Suppressor macrophage treated with lipopolysaccharide for 1 hour (primary cell): ENCODE data around the gene KIF5A.
"Not testable (repeated sequence)": the region's sequence is repeated elsewhere in the genome, so short reads cannot be mapped to it uniquely, and the experiment has no call there.

ENCODE experiments used
- DNase-seq, 3 donors: peaks; one replicate each; pipeline ENCODE4 v3.0.0-alpha.2; 2020 to 2022

Gene KIF5A

DNA sequence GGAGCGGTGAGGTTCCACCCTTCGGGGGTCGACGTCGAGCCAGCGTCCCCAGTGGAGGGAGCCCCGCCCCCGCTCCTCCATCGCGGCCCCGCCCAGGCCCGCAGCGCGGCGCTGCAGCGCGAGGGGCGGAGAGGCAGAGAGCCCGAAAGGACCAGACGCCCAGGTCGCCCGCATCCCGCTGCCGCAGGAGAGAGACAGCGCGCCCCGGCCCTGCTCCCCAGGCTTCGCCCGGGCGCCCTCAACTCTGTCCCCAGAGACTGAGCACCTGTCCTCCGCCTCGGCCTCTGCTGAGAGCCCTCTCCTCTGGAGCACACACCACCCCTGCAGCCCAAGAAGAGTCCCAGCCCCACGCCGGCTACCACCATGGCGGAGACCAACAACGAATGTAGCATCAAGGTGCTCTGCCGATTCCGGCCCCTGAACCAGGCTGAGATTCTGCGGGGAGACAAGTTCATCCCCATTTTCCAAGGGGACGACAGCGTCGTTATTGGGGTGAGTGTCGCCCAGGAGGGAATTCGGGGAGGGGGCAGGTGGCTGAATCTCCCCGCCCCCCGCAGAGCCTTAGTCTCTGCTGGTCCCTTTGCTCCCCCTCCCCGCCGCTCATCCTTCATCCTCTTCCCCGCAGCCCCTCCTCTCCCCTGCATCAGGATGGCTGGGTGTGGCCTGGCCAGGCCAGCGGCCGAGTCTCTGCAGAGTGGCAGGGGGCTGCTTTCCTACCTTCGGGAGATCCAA, at the start of gene KIF5A:
KIF5A (plus strand) TSS at position 136 of the 732 bp plus-strand sequence; CDS start at position 364, 228 bp downstream.
- peak in 2 of 3 donors; percentile 20 to 45 for DNase-seq

DNA sequence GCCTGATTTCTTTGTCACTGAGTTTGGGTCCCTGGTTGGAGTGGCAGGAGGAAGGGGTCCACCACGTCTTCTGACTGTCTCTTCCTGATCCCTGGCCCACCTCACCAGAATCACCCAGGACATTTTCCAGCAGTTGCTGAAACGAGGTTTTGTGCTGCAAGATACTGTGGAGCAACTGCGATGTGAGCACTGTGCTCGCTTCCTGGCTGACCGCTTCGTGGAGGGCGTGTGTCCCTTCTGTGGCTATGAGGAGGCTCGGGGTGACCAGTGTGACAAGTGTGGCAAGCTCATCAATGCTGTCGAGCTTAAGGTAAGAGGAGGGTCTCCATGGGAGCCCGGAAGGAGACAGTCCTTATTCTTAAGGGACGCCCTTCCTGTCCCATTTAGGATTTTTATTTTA, 49.6 kb upstream of the KIF5A start:
- DNase-seq = no peak

DNA sequence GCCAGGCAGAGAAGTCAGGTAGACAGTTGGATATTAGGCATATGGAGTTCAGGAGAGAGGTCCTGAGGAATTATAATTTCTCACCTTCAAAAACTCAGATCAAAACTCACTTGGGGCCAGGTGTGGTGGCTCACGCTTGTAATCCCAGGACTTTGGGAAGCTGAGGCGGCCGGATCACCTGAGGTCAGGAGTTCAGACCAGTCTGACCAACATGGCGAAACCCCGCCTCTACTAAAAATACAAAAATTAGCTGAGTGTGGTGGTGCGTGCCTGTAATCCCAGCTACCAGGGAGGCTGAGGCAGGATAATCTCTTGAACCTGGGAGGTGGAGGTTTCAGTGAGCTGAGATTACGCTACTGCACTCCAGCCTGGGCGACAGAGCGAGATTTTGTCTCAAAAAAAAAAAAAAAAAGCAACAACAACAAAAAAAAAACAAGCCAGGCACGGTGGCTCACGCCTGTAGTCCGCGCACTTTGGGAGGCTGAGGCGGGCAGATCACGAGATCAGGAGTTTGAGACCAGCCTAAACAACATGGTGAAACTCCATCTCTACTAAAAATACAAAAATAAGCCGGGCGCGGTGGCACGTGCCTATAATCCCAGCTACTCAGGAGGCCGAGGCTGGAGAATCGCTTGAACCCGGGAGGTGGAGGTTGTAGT, 47.4 kb upstream of the KIF5A start:
- not testable (repeated sequence) for DNase-seq

DNA sequence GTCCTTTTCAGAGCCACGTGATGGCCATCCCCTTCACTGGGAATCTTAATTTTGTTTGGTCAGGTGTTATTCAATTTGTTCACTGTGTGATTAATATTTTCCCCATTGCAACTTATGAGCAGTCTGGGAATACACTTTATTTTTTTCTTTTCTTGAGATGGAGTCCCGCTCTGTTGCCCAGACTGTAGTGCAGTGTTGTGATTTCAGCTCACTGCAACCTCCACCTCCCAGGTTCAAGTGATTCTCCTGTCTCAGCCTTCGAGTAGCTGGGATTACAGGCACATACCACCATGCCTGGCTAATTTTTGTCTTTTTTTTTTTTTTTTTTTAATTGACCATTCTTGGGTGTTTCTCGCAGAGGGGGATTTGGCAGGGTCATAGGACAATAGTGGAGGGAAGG, 43.3 kb upstream of the KIF5A start:
- not testable (repeated sequence) for DNase-seq

DNA sequence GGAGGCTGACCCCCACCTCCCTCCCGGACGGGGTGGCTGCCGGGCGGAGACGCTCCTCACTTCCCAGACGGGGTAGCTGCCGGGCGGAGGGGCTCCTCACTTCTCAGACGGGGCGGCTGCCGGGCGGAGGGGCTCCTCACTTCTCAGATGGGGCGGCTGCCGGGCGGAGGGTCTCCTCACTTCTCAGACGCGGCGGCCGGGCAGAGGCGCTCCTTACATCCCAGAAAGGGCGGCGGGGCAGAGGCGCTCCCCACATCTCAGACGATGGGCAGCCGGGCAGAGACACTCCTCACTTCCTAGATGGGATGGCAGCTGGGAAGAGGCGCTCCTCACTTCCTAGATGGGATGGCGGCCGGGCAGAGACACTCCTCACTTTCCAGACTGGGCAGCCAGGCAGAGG, 42.0 kb upstream of the KIF5A start:
- not testable (repeated sequence) for DNase-seq

DNA sequence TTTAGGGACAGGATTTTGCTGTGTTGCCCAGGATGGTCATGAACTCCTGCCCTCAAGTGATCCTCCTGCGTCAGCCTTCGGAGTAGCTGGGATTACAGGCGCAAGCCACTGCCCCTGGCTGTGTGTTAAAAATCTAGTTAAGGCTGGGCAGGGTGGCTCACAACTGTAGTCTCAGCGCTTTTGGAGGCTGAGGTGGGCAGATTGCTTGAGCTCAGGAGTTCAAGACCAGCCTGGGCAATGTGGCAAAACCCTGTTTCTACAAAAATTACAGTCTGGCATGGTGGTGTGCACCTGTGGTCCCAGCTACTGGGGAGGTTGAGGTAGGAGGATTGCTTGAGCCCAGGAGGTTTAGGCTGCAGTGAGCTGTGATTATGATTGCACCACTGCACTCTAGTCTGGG, 38.7 kb upstream of the KIF5A start:
- no peak for DNase-seq

DNA sequence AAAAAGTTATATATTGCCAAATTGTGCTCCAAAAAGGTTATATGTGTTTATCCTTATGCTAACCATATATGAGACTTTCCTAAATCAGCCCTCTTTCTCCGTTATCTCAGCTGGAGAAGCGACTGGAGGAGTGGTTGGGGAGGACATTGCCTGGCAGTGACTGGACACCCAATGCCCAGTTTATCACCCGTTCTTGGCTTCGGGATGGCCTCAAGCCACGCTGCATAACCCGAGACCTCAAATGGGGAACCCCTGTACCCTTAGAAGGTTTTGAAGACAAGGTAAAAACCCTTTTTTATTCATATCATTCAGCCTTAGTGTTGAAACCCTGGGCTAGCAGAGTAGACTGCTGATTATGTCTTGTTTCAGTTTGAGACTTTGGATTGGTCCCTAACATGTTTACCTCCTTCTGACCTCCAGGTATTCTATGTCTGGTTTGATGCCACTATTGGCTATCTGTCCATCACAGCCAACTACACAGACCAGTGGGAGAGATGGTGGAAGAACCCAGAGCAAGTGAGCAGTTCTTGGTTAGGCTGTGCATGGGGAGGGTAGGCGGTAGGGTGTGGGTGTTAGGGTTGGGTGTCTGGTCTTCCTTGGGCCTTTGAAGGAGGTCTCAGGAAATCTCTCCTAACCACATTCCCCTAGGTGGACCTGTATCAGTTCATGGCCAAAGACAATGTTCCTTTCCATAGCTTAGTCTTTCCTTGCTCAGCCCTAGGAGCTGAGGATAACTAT, 38.1 kb upstream of the KIF5A start:
- DNase-seq = no peak

DNA sequence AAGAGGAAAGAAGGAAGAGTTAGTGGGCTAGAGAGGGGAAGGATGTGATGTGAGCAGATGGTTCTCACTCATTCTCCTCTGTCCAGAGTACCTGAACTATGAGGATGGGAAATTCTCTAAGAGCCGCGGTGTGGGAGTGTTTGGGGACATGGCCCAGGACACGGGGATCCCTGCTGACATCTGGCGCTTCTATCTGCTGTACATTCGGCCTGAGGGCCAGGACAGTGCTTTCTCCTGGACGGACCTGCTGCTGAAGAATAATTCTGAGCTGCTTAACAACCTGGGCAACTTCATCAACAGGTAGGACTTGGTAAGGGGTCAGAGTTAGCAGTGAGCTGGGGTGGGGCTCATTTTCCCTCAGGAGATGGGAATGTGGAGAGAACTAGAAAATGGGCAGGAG, 37.2 kb upstream of the KIF5A start:
- DNase-seq = no peak

DNA sequence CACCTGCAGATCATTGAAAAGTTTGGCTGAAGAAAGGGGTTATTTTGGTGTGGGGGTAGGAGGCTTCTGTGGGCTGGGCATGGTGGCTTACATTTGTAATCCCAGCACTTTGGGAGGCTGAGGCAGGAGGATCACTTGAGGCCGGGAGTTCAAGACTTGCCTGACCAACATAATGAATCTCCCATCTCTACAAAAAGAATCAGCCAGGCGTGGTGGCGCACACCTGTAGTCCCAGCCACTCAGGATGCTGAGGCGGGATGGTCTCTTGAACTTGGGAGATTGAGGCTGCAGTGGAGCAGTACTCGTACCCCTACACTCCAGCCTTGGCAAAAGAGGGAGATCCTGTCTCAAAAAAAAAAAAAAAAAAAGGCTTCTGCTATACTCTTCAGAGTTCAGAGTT, 36.6 kb upstream of the KIF5A start:
- no peak for DNase-seq

DNA sequence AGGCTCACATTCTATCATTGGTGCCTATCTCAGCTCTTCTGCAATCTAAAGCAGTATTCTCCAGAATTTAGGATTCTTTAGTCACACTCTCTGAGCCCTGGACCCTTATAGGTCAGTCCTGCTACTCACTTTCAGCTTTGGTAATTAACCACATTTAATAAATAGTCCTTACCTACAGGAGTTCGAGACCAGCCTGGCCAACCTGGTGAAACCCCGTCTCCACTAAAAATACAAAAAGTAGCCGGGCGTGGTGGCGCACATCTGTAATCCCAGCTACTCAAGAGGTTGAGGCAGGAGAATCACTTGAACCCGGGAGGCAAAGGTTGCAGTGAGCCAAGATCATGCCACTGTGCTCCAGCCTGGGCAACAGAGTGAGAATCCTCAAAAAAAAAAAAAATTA, 36.2 kb upstream of the KIF5A start:
- DNase-seq = not testable (repeated sequence)

DNA sequence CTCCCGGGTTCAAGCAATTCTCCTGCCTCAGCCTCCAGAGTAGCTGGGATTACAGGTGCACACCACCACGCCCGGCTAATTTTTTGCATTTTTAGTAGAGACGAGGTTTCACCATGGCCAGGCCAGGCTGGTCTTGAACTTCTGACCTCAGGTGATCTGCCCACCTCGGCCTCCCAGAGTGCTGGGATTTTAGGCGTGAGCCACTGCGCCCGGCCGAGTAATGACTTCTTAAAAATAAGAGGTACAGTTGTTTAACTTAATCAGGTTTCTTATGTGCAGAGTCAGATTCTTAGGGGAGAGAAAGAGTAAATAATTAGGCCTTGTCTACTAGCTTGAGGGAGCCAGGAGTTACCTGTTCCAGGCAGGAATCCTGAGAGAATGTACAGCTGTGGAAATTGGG, 35.6 kb upstream of the KIF5A start:
- DNase-seq = not testable (repeated sequence)

DNA sequence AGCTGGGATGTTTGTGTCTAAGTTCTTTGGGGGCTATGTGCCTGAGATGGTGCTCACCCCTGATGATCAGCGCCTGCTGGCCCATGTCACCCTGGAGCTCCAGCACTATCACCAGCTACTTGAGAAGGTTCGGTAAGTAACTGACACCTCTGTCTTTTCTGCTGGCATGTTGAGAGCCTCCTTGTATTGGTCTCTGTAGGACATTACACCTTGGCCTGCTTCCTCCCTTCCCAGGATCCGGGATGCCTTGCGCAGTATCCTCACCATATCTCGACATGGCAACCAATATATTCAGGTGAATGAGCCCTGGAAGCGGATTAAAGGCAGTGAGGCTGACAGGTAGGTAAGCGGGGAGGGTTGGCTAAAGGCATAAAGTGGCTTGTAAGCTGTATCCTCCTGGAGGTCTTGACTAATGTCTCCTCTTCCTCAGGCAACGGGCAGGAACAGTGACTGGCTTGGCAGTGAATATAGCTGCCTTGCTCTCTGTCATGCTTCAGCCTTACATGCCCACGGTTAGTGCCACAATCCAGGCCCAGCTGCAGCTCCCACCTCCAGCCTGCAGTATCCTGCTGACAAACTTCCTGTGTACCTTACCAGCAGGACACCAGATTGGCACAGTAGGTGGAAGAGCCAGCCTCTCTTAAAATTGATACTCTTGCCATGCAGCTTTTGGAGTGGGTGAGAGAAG, 35.0 kb upstream of the KIF5A start:
- no peak for DNase-seq

DNA sequence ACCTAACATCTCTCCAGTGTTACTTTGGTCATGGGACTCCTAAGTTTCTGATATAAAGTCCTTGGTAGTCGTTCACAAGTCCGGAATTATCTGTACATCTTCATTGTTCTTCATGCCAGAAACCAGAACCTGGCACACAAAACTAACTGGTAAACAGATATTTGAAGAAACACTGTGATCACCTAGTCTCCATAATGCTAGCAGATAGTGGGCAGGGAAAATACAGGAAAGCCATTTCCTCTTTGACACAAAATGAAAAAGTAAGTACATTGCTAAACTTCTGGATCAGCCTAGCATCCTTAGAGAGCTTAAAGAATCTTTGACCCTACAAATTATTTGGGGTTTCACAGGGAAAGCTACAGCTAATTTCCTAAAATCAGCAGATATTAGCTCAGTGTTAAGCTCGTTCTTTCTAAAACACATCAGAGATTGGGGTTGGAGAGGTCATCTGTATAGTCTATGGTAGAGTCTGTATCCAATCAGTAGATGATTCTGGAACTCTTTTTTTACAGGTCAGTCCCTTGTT, 34.4 kb upstream of the KIF5A start:
- no peak for DNase-seq

DNA sequence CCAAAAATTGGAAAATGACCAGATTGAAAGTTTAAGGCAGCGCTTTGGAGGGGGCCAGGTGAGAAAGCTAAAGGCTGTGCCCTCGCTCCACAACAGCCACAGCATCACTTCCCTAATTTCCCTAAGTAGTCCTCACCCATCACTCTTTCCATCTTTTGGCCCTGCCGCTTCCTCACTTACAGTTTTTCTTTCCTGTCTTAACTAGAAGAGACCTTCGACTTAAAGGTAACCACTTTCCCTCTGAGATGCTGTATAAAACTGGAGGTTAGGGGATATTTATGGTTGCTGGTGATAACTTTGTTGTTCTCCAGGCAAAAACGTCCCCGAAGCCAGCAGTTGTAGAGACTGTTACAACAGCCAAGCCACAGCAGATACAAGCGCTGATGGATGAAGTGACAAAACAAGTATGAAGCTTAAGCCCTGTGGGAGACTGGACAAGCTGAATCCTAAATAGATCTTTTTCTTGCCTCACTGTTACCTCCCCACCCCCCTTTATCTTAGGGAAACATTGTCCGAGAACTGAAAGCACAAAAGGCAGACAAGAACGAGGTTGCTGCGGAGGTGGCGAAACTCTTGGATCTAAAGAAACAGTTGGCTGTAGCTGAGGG, 33.8 kb upstream of the KIF5A start:
- DNase-seq = no peak

DNA sequence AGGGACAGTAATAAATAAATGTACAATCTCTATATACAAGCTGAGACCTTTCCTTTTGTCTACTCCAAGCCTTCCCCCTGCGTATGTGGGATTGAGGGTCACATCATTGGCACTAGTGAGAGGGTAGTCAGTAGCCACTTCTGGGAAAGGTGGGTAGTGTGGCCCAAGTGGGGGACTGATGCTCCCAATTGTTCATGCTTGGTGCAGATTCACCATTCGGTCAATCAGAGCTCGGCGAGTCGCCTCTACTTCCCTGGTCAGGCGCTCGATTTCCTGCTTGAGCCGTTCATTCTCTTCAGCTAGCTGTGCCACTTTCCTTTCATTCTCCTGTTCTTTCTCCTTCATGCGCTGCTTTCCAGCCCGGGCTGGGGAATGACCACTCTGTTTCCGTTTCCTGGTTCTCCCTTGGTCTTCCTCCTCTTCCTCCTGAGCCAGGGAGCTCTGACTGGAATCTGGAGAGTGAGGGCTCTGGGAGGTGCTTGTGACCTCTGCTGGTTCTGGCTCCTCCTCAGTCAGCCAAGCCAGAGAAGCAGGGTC, 33.2 kb upstream of the KIF5A start:
- DNase-seq = no peak

DNA sequence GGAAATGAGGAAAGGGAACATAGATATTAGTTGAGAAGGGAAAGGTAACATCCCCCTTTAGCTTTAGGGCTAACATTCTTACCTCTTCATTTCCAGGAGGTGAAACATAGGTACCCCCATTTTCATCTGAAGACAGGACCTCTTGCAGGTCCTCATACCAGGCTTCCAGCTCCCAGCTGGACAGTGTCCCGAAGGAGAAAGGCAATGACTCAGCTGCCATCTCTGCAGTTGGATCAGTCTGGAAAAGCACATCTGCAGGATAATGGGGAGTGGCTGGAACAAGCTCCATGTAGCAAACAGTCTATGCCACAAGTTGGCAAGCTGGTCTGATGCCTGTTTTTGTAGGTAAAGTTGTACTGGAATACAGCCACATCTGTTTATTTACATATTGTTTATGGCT, 32.7 kb upstream of the KIF5A start:
- no peak for DNase-seq

DNA sequence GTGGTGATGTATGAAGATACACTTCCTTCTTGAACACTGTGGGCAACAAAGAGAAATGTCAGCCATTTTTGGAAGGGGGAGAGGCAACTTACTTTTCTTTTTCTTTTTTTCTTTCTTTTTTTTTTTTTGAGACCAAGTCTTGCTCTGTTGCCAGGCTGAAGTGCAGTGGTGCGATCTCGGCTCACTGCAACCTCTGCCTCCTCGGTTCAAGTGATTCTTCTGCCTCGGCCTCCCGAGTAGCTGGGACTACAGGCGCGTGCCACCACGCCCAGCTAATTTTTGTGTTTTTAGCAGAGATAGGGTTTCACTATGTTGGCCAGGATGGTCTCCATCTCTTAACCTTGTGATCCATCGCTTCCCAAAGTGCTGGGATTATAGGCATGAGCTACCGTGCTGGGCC, 32.1 kb upstream of the KIF5A start:
- not testable (repeated sequence) for DNase-seq

DNA sequence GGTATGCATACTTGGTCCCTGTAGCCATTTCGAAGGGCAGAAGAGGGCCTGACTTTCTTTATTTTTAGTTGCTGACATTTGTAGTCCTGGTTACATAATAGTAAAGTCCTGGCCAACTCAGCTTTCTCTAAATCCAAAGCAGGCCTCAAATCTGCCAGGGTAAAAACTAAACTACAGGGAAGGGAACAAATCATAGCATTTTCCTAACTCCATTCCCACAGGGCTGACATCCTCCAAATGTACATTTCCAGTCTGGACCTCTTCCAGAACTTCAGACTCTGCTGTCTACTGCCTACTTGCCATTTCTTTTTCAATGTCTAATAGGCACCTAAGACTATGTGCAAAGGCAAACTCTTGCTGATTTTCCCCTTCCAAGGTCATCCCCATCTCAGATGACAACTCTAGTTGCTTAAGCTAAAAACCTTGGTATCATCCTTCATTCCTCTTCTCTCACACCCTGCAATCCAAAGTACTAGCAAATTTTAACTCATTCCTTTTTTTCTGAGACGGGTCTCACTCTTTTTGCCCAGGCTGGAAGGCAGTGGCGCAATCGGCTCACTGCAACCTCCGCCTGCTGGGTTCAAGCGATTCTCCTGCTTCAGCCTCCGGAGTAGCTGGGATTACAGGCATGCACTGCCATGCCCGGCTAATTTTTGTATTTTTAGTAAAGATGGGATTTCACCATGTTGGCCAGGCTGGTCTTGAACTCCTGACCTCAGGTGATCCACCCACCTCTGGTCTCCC, 31.5 kb upstream of the KIF5A start:
- DNase-seq = no peak

DNA sequence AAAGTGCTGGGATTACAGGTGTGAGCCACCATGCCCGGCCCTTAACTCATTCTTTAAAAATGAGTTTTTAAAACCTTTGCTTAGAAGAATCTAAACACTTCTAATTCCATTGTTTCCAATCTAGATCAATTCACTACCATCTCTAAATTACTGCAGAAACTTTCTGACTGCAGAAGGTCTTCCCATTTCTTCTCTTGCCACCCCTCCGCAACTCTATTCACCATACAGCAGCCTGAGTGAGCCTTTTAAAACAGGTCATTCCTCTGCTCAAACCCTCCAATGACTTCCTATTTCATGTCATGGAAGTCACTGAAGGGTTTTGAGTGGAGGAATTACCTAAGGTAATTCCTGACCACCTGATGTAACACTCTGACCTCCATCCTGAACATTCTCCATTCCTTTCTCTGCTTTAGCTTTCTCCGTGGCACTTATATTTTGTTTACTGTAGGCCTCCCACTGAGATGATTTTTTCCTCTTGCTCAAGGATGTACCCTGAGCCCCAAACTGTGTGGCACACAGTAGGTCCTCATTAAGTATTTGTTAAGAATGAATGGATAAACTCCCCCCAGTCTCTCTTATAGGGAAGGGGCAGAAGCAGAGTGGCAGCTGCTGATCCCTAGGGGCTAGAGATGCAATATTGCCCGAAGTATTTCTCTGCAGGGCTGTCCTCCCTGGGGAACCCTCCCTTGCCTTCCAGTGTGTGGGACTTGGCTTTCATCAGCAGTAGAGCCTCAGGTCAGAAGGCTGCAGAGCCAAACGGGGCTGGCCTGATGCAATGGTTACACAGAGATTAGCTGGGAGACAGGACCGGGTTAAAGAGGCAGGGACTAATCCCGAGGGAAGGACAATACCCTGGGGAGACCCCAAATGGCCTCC, 30.7 kb upstream of the KIF5A start:
- peak; percentile 18 to 24 (median 20) for DNase-seq

DNA sequence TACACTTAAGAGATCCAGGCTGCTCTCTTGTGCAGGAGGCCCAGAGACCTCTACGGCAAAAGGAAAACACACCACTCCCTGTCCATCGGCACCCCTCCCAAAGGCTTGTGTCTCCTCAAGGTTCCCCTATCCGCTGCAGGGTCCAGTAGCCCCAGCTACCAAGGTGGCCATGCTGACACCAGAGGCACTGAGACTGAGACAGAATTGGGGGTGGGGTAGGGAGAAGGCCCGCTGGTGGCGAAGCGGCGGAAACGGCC, 30.1 kb upstream of the KIF5A start:
- no peak for DNase-seq
